ENCODE measurements around the gene ZNRF4.
"Not testable (repeated sequence)": the region's sequence is repeated elsewhere in the genome, so short reads cannot be mapped to it uniquely, and the experiment has no call there.

The ZNRF4 gene

DNA sequence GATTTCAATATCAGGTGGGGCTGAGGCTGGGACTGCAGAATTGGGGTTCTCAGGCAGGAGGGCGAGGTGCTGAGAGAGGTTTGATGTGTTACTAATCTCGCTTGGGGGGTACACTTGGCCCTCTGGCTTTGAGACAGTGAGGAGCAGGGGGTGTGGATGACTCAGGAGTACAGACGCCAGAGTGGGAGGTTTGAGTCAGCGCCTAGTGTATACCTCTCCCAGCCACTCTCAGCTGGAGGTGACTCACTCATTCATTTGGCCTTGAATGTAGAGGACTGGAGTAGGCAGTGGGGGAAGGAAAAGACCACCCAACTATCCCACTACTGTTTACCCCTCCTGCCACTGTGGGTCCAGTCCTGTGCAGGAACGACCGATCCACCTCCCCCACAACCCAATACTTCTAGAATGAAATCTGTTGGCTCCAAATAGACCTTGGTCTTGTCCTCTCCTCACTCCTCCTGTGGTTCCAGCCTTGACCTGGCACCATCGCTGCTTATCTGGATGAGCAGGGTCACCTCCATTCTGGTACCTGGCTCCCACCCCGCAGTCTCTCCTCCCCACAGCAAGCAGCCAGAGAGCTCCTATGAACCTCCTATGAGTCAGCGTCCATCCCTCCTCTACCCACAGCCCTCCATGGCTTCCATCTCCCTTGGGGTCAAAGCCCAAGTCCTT lies 20.1 kb upstream of the ZNRF4 start:
- H3K4me3 ChIP-seq: no peak overlapping the region
- H3K27ac ChIP-seq: no peak overlapping the region
- TF ChIP-seq, protein P1, sequence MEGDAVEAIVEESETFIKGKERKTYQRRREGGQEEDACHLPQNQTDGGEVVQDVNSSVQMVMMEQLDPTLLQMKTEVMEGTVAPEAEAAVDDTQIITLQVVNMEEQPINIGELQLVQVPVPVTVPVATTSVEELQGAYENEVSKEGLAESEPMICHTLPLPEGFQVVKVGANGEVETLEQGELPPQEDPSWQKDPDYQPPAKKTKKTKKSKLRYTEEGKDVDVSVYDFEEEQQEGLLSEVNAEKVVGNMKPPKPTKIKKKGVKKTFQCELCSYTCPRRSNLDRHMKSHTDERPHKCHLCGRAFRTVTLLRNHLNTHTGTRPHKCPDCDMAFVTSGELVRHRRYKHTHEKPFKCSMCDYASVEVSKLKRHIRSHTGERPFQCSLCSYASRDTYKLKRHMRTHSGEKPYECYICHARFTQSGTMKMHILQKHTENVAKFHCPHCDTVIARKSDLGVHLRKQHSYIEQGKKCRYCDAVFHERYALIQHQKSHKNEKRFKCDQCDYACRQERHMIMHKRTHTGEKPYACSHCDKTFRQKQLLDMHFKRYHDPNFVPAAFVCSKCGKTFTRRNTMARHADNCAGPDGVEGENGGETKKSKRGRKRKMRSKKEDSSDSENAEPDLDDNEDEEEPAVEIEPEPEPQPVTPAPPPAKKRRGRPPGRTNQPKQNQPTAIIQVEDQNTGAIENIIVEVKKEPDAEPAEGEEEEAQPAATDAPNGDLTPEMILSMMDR (IDR thresholded peaks at IDR 0.05): no peak
- no peak for DNase-seq (ENCODE audit: low spot score)

DNA sequence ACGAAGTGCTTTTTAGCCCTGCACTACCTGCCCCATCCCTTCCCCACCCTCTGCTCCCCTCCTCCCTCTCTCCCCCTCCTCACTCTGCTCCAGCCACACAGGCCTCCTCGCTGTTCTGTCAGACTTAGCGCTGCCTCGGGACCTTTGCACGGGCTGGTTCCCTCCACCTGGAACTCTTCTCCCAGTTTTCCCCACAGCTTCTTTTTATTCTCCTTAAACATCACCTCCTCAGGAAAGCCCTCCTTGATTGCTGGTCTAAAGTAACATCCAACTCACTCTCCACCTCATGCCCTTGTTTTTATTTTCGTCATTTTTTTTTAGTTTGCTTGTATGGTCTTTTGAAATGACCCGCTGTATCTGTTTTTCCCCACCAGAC lies 19.6 kb upstream of the ZNRF4 start:
- Histone ChIP-seq H3K4me3 (no peak overlapping the region), H3K27ac (no peak overlapping the region)
- TF ChIP-seq, protein P1 (IDR thresholded peaks at IDR 0.05): no peak
- DNase-seq (ENCODE audit: low spot score): no peak

DNA sequence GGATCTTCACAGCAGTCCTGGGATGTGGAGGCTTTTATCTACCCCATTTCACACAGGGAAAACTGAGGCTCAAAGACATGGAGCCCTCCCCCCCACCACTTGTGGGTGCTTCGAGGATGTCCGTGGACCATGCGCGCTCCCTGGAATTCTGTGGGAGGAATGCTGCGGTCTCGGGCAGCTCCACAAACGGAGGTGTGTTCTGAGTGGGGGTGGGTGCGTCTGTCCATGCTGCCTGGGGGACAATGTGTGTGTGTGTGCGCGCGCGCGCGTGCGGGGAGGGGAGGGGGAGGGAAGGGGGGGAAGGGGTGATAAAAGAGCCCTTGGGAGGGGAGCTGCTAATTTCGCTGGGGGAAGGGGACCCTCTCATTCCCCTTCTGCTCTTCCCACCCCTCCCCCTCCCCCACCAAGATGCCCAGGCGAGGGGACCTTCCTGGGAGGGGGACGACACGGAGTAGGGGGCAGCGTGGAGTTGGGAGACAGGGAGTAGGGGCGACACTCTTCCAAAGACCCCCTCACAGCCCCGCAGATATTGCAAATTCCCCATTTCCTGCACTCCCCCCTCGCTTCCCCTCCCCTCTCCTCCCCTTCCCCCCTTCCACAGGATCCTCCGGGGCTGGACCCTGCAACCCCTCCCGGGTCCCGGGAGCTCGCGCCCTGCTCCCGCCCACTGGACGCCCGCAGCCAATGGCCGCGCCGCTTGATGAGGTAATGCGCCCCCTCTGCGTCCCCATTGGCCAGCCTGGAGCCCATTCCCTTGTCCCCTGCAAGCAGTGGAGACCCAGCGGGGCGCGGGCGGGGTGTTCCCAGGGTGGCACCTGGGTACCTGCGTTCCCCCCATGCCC lies 18.9 kb upstream of the ZNRF4 start:
- H3K4me3 ChIP-seq: no peak overlapping the region
- no peak overlapping the region for H3K27ac ChIP-seq
- DNase-seq (ENCODE audit: low spot score): no peak
- TF ChIP-seq, protein P1 (IDR thresholded peaks at IDR 0.05): no peak

DNA sequence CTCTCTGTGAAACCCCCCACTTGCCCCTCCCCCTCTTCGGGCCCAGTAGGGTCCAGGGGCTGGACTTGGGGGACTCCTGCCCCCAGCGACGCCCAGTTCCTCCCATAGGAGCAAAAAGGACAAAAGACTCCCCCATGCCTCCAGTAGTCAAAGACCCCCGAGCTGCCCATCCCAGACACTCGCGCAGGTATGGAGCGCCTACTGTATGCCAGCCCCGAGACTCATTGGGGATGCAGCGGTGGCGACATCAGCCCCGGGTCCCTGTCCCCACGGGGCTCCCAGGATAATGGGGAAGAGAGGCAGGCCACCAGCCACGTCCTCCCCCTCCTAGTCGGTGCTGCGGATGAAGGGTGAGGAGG lies 18.3 kb upstream of the ZNRF4 start:
- no peak overlapping the region for H3K4me3 ChIP-seq
- TF ChIP-seq, protein P1 (IDR thresholded peaks at IDR 0.05): no peak
- H3K27ac ChIP-seq: no peak overlapping the region
- DNase-seq (ENCODE audit: low spot score): no peak

DNA sequence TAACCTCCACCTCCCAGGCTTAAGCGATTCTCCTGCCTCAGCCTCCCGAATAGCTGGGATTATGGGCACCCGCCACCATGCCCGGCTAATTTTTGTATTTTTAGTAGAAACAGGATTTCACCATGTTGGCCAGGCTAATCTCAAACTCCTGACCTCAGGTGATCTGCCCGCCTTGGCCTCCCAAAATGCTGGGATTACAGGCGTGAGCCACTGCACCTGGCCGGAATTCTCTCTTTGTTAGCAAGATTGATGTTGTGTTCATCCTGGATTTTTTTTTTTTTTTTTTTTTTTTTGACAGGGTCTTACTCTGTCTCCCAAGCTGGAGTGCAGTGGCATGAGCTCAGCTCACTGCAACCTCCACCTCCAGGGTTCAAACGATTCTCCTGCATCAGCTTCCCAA lies 16.5 kb upstream of the ZNRF4 start:
- DNase-seq (ENCODE audit: low spot score); H3K27ac ChIP-seq; H3K4me3 ChIP-seq: not testable (repeated sequence)

DNA sequence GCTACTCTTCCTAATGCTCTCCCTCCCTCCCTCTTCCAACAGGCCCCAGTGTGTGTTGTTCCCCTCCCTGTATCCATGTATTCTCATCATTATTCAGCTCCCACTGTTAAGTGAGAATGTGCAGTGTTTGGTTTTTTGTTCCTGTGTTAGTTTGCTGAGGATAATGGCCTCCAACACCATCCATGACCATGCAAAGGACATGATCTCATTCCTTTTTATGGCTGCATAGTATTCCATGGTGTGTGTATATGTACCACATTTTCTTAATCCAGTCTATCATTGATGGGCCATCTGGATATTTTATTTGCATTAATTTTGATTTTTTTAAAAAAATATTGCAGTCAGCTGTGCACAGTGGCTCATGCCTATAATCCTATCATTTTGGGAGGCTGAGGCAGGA lies 15.8 kb upstream of the ZNRF4 start:
- H3K27ac ChIP-seq: no peak overlapping the region
- no peak for DNase-seq (ENCODE audit: low spot score)
- no peak overlapping the region for H3K4me3 ChIP-seq
- TF ChIP-seq, protein P1 (IDR thresholded peaks at IDR 0.05): no peak

DNA sequence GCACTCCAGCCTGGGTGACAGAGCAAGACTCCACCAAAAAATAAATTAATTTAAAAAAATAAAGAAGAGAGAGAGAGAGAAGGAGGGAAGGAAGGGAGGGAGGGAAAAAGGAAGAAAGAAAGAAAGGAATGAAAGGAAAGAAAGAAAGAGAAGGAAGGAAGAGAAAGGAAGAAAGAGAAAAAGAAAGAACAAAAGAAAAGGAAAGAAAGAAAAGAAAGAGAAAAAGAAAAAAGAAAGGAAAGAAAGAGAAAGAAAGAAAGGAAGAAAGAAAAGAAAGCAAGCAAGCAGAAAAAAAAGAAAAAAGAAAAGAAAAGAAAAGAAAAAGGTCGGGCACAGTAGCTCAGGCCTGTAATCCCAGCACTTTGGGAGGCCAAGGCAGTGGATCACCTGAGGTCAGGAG lies 14.9 kb upstream of the ZNRF4 start:
- no peak for DNase-seq (ENCODE audit: low spot score)
- TF ChIP-seq, protein P1 (IDR thresholded peaks at IDR 0.05): no peak
- no peak overlapping the region for H3K27ac ChIP-seq

More for the DNA sequence above, 14.9 kb upstream of the ZNRF4 start:
- H3K4me3 ChIP-seq: no peak overlapping the region
